Karpas-422 (cell line): ENCODE measurements around the gene DENND6B. TPM values are rescaled to one million over a fixed set of nuclear protein-coding genes. Genes with fewer than 3 reads are reported as not detected.
"Not testable (repeated sequence)": the region's sequence is repeated elsewhere in the genome, so short reads cannot be mapped to it uniquely, and the experiment has no call there.

Experiments used
- DNase-seq: peaks from one replicate; pipeline ENCODE4 v3.0.0-alpha.2; 2015
- H2AFZ ChIP-seq: fragments of 200-600 bp; sonication (generic); 2 replicates; pipeline ENCODE4 v1.6.1; 2014; ENCODE audit warnings: antibody characterized with exemption, low read length, mixed read lengths
- H3K27ac ChIP-seq: fragments of 200-600 bp; sonication (generic); 2 replicates; pipeline ENCODE4 v1.5.1; 2014; ENCODE audit warnings: mild to moderate bottlenecking, low read length, moderate library complexity
- H3K27me3 ChIP-seq: fragments of 200-600 bp; sonication (generic); 2 replicates; pipeline ENCODE4 v1.6.1; 2014; ENCODE audit warnings: low read length, mixed read lengths
- H3K36me3 ChIP-seq: fragments of 200-600 bp; sonication (generic); 2 replicates; pipeline ENCODE4 v1.6.1; 2014; ENCODE audit warnings: low read length, mixed read lengths; ENCODE audit not compliant: insufficient read depth
- H3K4me1 ChIP-seq: fragments of 200-600 bp; sonication (generic); 2 replicates; pipeline ENCODE4 v1.6.1; 2014; ENCODE audit warnings: mild to moderate bottlenecking, low read length, mixed read lengths
- H3K4me2 ChIP-seq: fragments of 200-600 bp; sonication (generic); 2 replicates; pipeline ENCODE4 v1.6.1; 2014; ENCODE audit warnings: low read length, low read depth, mild to moderate bottlenecking; ENCODE audit not compliant: poor library complexity, severe bottlenecking
- H3K4me3 ChIP-seq: fragments of 200-600 bp; sonication (generic); 2 replicates; pipeline ENCODE4 v1.5.1; 2014; ENCODE audit warnings: mild to moderate bottlenecking, antibody characterized with exemption, low read length, mixed read lengths
- H3K79me2 ChIP-seq: fragments of 200-600 bp; sonication (generic); 2 replicates; pipeline ENCODE4 v1.6.1; 2014; ENCODE audit warnings: mild to moderate bottlenecking, low read length, mixed read lengths
- H3K9ac ChIP-seq: fragments of 200-600 bp; sonication (generic); 2 replicates; pipeline ENCODE4 v1.6.0; 2014; ENCODE audit warnings: low read length
- H3K9me2 ChIP-seq: fragments of 200-600 bp; sonication (generic), shearing (Covaris generic); replicated peaks from 2 replicates; pipeline ENCODE4 v1.6.0; 2014; ENCODE audit warnings: mild to moderate bottlenecking, low read length, moderate library complexity; ENCODE audit not compliant: insufficient read depth
- H3K9me3 ChIP-seq: fragments of 300-700, 200-600 bp; sonication (generic); 2 replicates; pipeline ENCODE4 v1.6.1; 2014; ENCODE audit warnings: low read length, mixed read lengths
- H4K20me1 ChIP-seq: fragments of 200-600 bp; sonication (generic); 2 replicates; pipeline ENCODE4 v1.6.1; 2014; ENCODE audit warnings: mild to moderate bottlenecking, antibody characterized with exemption, low read length, low read depth; ENCODE audit not compliant: insufficient read depth
- total RNA-seq: library from RNA; depleted of rRNA; stranded (reverse); fragments of >200 nt; shearing (Covaris generic); gene quantifications from 2 replicates; pipeline ENCODE4 v1.2.3, GENCODE V29; 2014; ENCODE audit warnings: low replicate concordance

DENND6B gene
- total RNA-seq, 1 experiment from 2014 or later = 2.7 TPM

DNA sequence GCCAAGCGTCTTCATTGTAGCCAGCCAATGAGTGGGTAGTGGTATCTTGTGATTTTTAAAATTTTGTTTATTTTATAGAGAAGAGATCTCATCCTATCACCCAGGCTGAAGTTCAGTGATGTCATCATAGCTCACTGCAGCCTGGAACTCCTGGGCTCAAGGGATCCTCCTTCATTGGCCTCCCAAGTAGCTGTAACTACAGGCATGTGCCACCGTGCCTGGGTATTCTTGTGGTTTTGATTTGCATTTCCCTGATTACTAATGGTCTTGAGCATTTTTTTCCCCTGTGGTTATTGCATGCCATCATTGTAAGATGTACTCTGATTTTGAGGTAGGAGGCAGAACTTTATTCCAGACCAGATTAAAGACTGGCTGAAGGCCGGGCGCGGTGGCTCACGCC, 2.4 kb upstream of the DENND6B start:
- Histone ChIP-seq H3K27me3 (no peaks in the 10 kb centered on the region), H3K4me3 (no peak overlapping the region), H2AFZ (no peak overlapping the region), H3K4me1 (peaks cover 20% of the 10 kb centered on the region), H3K9me2 (no peaks in the 10 kb centered on the region), H3K9me3 (no peaks in the 10 kb centered on the region), H4K20me1 (no peaks in the 10 kb centered on the region), H3K36me3 (no peaks in the 10 kb centered on the region), H3K27ac (no peak overlapping the region), H3K4me2 (no peak overlapping the region), H3K9ac (no peak overlapping the region), H3K79me2 (no peaks in the 10 kb centered on the region)
- no peak for DNase-seq

DNA sequence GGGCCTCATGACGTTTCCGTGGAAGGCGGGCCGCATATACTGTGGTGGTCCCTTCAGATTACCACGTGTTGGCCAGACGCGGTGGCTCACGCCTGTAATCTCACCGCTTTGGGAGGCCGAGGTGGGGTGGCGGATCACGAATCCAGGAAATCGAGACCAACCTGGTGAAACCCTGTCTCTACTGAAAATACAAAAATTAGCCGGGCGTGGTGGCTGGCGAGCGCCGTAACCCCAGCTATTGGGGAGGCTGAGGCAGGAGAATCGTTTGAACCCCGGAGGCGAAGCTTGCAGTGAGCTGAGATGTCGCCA, 853 bp upstream of the DENND6B start:
- Histone ChIP-seq H3K4me2 (peak overlapping the region; percentile 91), H3K36me3 (no peaks in the 10 kb centered on the region), H3K4me3 (peak overlapping the region; percentile 86), H3K9ac (peak overlapping the region; percentile 89), H3K79me2 (no peaks in the 10 kb centered on the region), H3K9me3 (no peaks in the 10 kb centered on the region), H3K27me3 (no peaks in the 10 kb centered on the region), H3K27ac (no peak overlapping the region), H3K4me1 (peaks cover 12% of the 10 kb centered on the region), H4K20me1 (no peaks in the 10 kb centered on the region), H2AFZ (peak overlapping the region; percentile 98; the same call in 1 of the 2 replicates), H3K9me2 (no peaks in the 10 kb centered on the region)
- DNase-seq = no peak

DNA sequence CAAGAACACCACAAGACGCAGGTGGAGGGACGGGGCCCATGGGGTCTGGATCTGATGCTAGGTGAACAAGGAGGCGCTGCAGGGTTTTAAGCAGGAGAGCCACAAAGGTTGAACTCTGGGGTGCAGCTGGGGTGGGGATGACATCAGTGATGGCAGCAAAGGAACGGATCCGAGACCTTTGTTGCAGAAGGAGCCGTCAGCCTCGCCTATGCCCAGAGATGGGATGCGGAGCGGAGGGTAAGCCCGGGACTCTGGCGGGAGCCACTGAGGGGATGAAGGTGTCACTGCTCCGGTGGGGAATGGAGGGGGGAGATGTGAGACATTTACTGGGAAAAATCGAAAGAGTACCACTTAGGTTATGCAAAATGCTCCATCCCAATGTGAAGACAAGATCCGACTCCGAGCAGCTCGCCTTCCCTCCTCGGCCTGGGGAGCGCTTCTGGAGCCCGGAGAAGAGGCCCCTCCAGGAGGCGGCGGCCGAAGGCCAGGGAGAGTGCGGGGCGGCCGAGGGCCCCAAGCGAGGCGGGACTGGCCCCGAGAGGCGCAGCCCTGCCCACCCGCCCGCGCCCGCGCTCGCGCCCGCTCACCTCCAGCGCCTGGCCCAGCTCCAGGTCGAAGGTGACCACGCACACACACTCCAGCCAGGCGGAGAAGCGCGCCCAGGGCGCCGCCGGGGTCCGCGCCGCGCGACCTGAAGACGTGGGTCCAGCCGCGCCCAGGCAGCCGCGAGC, 422 bp downstream of the DENND6B start:
- H3K4me2 ChIP-seq = peak overlapping the region; percentile 59
- no peaks in the 10 kb centered on the region for H3K79me2 ChIP-seq
- no peaks in the 10 kb centered on the region for H3K9me2 ChIP-seq
- H4K20me1 ChIP-seq = no peaks in the 10 kb centered on the region
- H3K36me3 ChIP-seq = no peaks in the 10 kb centered on the region
- no peaks in the 10 kb centered on the region for H3K9me3 ChIP-seq
- H3K4me1 ChIP-seq = peaks cover 12% of the 10 kb centered on the region
- no peak overlapping the region for H3K27ac ChIP-seq
- peak overlapping the region; percentile 39; the same call in 1 of the 2 replicates for H3K9ac ChIP-seq
- no peaks in the 10 kb centered on the region for H3K27me3 ChIP-seq
- peak overlapping the region; percentile 52; the same call in 1 of the 2 replicates for H3K4me3 ChIP-seq
- DNase-seq = no peak
- H2AFZ ChIP-seq = no peak overlapping the region

DNA sequence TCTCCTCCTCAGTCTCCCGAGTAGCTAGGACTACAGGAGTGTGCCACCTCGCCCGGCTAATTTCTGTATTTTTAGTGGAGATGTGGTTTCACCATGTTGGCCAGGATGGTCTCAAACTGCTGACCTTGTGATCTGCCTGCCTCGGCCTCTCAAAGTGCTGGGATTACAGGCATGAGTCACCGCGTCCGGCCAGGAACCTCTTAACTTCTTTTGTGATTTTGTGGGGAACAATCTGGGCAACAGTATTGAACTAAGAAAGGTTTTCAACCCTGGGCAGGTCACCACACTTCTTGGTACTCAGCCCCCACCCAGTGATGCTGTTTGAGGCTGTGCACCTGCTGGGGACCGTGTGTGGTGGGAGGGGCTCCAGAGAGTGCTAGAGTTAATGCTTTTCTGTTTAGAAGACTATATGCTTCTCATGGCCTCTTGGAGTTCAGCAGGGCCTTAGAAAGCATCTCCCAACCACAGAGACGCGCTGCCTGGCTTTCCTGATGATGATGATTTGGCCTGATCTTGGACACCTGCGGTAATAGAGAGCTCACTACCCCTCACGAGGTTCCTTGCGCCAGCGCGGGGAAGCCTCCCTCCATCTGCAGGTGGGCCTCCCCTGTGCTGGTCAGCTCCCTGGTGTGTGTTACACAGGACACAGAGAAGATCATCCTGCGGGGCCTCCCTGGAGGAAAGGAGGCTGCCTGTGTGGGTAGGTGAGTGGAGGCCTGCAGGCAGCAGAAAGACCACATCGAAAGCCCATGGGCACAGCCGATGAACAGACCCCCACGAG, 1.2 kb downstream of the DENND6B start:
- no peak for DNase-seq
- Histone ChIP-seq H3K79me2 (no peaks in the 10 kb centered on the region), H3K9ac (no peak overlapping the region), H3K36me3 (no peaks in the 10 kb centered on the region), H4K20me1 (no peaks in the 10 kb centered on the region), H3K27ac (no peak overlapping the region), H3K4me2 (no peak overlapping the region), H3K4me1 (peaks cover 12% of the 10 kb centered on the region), H3K4me3 (no peak overlapping the region), H3K9me2 (no peaks in the 10 kb centered on the region), H3K27me3 (no peaks in the 10 kb centered on the region), H3K9me3 (no peaks in the 10 kb centered on the region), H2AFZ (no peak overlapping the region)

DNA sequence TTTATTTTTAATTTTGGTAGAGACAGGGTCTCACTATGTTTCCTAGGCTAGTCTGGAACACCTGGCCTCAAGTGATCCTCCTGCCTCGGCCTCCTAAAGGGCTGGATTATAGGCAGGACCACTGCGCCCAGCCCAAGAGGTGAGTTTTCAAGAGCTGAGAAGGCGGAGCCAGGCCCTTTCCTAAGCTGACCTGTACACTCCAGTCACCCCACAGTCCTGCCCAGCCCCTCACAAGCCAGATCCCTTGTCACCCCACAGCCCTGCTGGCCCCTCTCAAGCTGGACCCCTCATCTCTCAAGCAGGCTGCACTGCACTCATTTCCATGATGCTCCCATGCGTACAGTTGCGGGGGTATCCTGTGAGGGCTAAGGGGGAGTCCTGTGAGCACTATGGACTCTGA, 2.9 kb downstream of the DENND6B start:
- H3K9me3 ChIP-seq = no peaks in the 10 kb centered on the region
- H2AFZ ChIP-seq = no peak overlapping the region
- no peak overlapping the region for H3K4me3 ChIP-seq
- no peak for DNase-seq
- no peaks in the 10 kb centered on the region for H3K9me2 ChIP-seq
- H3K4me2 ChIP-seq = no peak overlapping the region
- H3K4me1 ChIP-seq = peaks cover 12% of the 10 kb centered on the region
- H3K9ac ChIP-seq = no peak overlapping the region
- no peaks in the 10 kb centered on the region for H3K36me3 ChIP-seq
- H3K79me2 ChIP-seq = no peaks in the 10 kb centered on the region
- no peaks in the 10 kb centered on the region for H4K20me1 ChIP-seq
- no peaks in the 10 kb centered on the region for H3K27me3 ChIP-seq
- no peak overlapping the region for H3K27ac ChIP-seq

DNA sequence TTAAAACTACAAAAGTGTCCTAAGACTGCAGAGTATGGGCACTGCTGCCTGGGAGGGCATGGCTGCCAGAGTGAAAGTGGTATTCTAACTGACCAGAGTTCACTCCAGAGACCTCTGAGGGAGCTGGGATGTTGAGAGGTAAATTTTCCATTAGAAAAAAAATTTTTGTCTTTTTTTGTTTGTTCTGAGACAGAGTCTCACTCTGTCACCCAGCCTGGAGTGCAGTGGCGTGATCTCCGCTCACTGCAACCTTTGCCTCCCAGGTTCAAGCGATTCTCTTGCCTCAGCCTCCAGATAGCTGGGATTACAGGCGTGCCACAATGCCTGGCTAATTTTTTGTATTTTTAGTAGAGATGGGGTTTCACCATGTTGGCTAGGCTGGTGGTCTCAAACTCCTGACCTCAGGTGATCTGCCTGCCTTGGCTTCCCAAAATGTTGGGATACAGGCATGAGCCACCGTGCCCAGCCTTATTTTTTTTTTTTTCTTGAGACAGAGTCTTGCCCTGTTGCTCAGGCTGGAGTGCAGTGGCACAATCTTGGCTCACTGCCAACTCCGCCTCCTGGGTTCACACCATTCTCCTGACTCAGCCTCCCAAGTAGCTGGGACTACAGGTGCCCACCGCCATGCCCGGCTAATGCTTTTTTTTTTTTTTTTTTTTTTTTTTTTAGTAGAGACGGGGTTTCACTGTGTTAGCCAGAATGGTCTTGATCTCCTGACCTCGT, 4.3 kb downstream of the DENND6B start:
- not testable (repeated sequence) for H3K4me2 ChIP-seq, H3K4me3 ChIP-seq, H3K36me3 ChIP-seq, H3K27ac ChIP-seq, H4K20me1 ChIP-seq, H2AFZ ChIP-seq, H3K9me2 ChIP-seq, H3K27me3 ChIP-seq, H3K79me2 ChIP-seq, DNase-seq, H3K9ac ChIP-seq, H3K9me3 ChIP-seq
- H3K4me1 ChIP-seq = peaks cover 23% of the 10 kb centered on the region

DNA sequence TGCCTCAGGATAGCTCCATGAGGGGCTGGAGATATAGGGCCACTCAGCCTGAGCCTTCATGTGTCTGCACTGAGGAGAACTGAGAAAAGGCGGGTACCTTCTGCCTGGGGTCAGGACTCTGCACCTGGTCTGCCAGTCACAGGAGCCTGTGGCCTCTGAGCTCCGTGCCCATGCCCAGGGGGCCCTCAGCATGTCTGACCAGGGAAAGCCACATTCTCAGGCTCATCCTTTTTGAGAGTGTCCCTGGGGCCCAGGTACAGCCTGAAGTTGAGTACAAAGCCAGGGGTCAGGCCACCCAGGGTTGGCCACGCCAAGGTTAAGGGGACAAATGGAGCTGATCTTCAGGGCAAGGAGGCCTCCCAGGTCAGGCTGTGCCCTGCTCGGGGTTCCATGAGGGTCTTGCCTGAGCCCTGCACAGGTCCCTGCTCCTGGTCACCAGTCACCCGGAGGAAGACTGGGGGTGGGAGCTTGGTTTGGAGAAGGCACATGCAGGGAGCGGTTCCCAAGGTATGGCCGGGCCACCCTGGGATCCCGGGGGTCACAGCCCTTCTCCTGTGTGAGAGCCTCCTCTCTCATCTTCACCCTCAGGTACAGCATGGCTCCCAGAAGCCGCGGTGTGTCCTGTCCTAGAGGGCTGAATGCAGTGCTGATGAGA, 6.0 kb downstream of the DENND6B start:
- H3K9me3 ChIP-seq = no peaks in the 10 kb centered on the region
- H4K20me1 ChIP-seq = no peaks in the 10 kb centered on the region
- no peak overlapping the region for H3K9ac ChIP-seq
- no peaks in the 10 kb centered on the region for H3K9me2 ChIP-seq
- no peak for DNase-seq
- no peak overlapping the region for H3K4me2 ChIP-seq
- H3K27ac ChIP-seq = no peak overlapping the region
- H3K4me1 ChIP-seq = peaks cover 17% of the 10 kb centered on the region
- H3K4me3 ChIP-seq = no peak overlapping the region
- H3K36me3 ChIP-seq = no peaks in the 10 kb centered on the region
- no peaks in the 10 kb centered on the region for H3K79me2 ChIP-seq
- H3K27me3 ChIP-seq = no peaks in the 10 kb centered on the region
- no peak overlapping the region for H2AFZ ChIP-seq

DNA sequence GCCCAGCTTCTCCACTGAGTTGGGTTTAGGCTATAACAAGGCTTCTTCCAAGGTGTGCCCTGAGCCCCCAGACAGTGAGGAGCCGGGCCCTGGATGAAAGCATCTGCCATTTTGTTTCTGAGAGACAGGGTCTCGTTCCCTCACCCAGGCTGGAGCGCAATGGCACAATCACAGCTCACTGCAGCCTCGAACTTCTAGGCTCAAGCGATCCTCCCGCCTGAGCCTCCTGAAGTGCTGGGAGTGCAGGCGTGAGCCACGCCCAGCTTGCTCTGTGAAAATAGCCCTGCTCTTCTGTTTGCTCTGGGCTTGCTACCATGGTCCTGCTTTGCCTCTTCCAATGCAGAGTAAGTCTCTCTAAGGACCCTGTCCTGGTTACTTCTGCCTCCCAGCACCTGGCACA, 6.7 kb downstream of the DENND6B start:
- Histone ChIP-seq H2AFZ (no peak overlapping the region), H3K4me3 (no peak overlapping the region), H3K9me2 (no peaks in the 10 kb centered on the region), H3K79me2 (no peaks in the 10 kb centered on the region), H3K27me3 (no peaks in the 10 kb centered on the region), H4K20me1 (no peaks in the 10 kb centered on the region), H3K36me3 (no peaks in the 10 kb centered on the region), H3K4me2 (no peak overlapping the region), H3K9ac (no peak overlapping the region), H3K27ac (no peak overlapping the region), H3K4me1 (peaks cover 22% of the 10 kb centered on the region), H3K9me3 (no peaks in the 10 kb centered on the region)
- no peak for DNase-seq
